Measurements from ENCODE around the gene LRRC2. TPM values are rescaled to one million over a fixed set of nuclear protein-coding genes. Genes with fewer than 3 reads are reported as not detected.
A peak's percentile ranks its signal among the peaks of the same experiment; 100 is the strongest.
"Not testable (repeated sequence)": the region's sequence is repeated elsewhere in the genome, so short reads cannot be mapped to it uniquely, and the experiment has no call there.

Gene LRRC2
- total RNA-seq, 1 donor from 2014 or later = 0.31 TPM

- H3K27me3 Mint-ChIP-seq = no peaks in the 10 kb centered on the region
- no peaks in the 10 kb centered on the region for H3K9me3 Mint-ChIP-seq
- H3K4me3 Mint-ChIP-seq = no peak overlapping the region
- H3K4me1 Mint-ChIP-seq (ENCODE audit: unreplicated experiment) = peaks cover 15% of the 10 kb centered on the region
- TF ChIP-seq, protein P1, sequence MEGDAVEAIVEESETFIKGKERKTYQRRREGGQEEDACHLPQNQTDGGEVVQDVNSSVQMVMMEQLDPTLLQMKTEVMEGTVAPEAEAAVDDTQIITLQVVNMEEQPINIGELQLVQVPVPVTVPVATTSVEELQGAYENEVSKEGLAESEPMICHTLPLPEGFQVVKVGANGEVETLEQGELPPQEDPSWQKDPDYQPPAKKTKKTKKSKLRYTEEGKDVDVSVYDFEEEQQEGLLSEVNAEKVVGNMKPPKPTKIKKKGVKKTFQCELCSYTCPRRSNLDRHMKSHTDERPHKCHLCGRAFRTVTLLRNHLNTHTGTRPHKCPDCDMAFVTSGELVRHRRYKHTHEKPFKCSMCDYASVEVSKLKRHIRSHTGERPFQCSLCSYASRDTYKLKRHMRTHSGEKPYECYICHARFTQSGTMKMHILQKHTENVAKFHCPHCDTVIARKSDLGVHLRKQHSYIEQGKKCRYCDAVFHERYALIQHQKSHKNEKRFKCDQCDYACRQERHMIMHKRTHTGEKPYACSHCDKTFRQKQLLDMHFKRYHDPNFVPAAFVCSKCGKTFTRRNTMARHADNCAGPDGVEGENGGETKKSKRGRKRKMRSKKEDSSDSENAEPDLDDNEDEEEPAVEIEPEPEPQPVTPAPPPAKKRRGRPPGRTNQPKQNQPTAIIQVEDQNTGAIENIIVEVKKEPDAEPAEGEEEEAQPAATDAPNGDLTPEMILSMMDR (conservative IDR thresholded peaks at IDR 0.05) = no peak
- H3K36me3 Mint-ChIP-seq = peaks cover 4% of the 10 kb centered on the region
- DNase-seq (ENCODE audit: extremely low spot score, unreplicated experiment) = no peak
- H3K27ac Mint-ChIP-seq = no peak overlapping the region
Observed at GRCh38 chr3:46498916-46499519, 67.1 kb downstream of the LRRC2 start.

DNA sequence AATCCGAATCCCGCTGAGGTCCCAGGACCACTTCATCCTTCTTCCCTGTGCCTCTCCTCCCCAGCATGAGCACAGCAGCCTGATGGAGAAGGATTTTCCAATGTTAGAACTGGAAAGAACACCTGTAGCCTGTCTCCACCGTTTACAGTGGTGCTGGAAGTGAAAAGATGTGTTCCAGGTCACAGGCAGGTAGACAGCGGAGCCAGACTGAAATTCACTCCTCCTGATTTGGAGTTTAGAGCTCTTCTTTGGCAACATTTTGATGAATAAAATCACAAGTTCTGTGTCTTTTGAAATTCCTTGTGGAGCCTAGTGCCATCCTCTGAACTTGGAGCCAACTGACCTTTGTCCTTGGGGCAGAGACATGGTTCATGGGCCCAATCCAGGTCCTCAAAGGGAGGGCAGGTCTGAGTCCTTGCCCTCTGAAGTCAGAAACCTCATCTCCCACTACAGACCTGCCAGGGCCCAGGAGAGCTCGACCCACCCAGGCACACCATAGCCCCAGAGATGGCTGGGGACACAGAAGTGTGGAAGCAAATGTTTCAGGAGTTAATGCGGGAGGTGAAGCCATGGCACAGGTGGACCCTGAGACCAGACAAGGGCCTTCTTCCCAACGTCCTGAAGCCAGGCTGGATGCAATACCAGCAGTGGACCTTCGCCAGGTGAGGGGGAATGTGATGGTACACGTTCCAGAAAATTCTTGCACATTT, 68.4 kb downstream of the LRRC2 start, which contains the start of gene RTP3:
Gene RTP3, plus strand, starts transcription at position 421 of the 710 bp plus-strand sequence. Its CDS starts 87 bp downstream, at position 508.
- no peaks in the 10 kb centered on the region for H3K9me3 Mint-ChIP-seq
- peaks cover 6% of the 10 kb centered on the region for H3K4me1 Mint-ChIP-seq (ENCODE audit: unreplicated experiment)
- H3K27me3 Mint-ChIP-seq = no peaks in the 10 kb centered on the region
- no peak within 1 kb of the TSS for H3K27ac Mint-ChIP-seq
- DNase-seq (ENCODE audit: extremely low spot score, unreplicated experiment) = no peak
- TF ChIP-seq, protein P1 (conservative IDR thresholded peaks at IDR 0.05) = no peak
- peaks cover 4% of the 10 kb centered on the region for H3K36me3 Mint-ChIP-seq
- H3K4me3 Mint-ChIP-seq = no peak within 1 kb of the TSS

DNA sequence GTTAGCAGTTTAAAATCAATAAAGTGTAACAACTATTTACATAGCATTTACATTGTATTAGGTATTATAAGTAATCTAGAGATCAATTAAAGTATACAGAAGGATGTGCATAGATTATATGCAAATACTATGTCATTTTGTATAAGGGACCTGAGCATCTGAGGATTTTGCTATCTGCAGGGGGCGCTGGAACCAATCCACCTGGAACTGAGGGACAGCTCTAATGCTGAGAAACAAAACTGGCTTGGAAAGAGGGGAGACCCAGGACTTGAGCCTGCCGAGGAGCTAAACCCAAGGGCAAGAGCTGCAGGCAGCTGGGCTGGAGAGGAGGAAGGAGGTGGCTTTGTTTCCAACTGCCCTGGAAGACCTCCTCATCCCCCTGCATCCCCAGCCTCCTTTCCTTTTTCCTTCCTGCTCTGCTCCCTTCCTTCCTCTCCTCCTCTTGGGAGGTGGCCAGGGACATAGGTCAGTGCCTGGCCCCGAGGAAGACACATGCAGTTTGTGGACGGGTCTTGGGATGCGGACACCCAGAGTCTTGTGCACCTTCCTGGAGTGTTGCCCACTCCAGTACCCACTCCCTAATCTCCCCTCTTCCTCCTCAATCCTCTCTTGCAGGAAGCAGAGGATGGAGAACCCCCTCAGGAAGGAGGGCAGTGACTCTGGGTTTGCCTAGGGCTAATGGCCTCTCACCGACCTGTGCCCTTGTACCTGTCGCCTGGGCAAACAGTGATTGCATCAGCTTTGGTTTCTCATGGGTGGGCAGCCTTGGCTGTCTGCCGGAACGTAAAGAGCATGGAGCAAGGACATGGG, 69.2 kb downstream of the LRRC2 start:
- peaks cover 4% of the 10 kb centered on the region for H3K36me3 Mint-ChIP-seq
- no peak overlapping the region for H3K27ac Mint-ChIP-seq
- no peaks in the 10 kb centered on the region for H3K27me3 Mint-ChIP-seq
- TF ChIP-seq, protein P1 (conservative IDR thresholded peaks at IDR 0.05) = peak; percentile 43
- no peak overlapping the region for H3K4me3 Mint-ChIP-seq
- H3K9me3 Mint-ChIP-seq = no peaks in the 10 kb centered on the region
- no peak for DNase-seq (ENCODE audit: extremely low spot score, unreplicated experiment)
- peaks cover 6% of the 10 kb centered on the region for H3K4me1 Mint-ChIP-seq (ENCODE audit: unreplicated experiment)

DNA sequence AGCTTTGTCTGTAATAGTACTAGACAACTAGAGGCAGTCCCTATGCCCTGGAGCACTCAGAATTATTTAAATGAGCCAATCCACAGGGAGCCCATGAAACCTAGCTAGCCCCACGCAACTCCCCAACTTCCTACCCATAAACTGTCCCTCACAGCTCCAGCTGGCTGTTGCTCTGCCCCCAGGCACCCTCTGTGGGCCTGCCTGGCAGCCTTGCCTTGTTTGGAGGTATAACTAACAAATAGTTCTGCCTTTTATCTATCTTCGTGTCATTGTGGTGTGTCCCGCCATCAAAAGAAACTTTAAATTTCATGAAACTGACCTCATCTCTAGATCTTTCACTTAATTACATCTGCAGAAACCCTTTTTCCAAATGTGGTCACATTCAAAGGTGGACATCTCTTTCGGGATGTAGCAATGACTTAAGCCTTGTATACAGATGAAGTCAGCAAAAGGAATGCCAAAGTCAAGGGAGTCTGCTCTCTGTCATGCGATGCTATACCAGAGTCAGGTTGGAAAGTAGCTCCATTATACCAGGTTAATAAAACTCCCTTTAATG, 70.1 kb downstream of the LRRC2 start:
- Mint-ChIP-seq H3K4me1 (ENCODE audit: unreplicated experiment) (no peaks in the 10 kb centered on the region), H3K36me3 (peaks cover 4% of the 10 kb centered on the region), H3K4me3 (no peak overlapping the region), H3K27ac (no peak overlapping the region), H3K9me3 (no peaks in the 10 kb centered on the region), H3K27me3 (no peaks in the 10 kb centered on the region)
- TF ChIP-seq, protein P1 (conservative IDR thresholded peaks at IDR 0.05) = no peak
- DNase-seq (ENCODE audit: extremely low spot score, unreplicated experiment) = no peak

DNA sequence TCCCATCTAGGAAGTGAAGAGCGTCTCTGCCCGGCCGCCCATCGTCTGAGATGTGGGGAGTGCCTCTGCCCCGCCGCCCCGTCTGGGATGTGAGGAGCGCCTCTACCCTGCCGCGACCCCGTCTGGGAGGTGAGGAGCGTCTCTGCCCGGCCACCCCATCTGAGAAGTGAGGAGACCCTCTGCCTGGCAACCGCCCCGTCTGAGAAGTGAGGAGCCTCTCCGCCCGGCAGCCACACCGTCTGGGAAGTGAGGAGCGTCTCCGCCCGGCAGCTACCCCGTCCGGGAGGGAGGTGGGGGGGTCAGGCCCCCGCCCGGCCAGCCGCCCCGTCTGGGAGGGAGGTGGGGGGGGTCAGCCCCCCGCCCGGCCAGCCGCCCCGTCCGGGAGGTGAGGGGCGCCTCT, 71.6 kb downstream of the LRRC2 start:
- H3K27me3 Mint-ChIP-seq; H3K4me3 Mint-ChIP-seq; H3K27ac Mint-ChIP-seq; H3K9me3 Mint-ChIP-seq; H3K36me3 Mint-ChIP-seq; H3K4me1 Mint-ChIP-seq (ENCODE audit: unreplicated experiment): not testable (repeated sequence)
- peak; percentile 53 for DNase-seq (ENCODE audit: extremely low spot score, unreplicated experiment)
